NCI-H1417 (cell line): ENCODE results near the gene JARID2.
"Not testable (repeated sequence)": the region's sequence is repeated elsewhere in the genome, so short reads cannot be mapped to it uniquely, and the experiment has no call there.

Experiments
- DNase-seq, 3 experiments: peaks; one replicate each; lab custom pipeline; 2025; lab: John Stamatoyannopoulos, UW

JARID2 gene

DNA sequence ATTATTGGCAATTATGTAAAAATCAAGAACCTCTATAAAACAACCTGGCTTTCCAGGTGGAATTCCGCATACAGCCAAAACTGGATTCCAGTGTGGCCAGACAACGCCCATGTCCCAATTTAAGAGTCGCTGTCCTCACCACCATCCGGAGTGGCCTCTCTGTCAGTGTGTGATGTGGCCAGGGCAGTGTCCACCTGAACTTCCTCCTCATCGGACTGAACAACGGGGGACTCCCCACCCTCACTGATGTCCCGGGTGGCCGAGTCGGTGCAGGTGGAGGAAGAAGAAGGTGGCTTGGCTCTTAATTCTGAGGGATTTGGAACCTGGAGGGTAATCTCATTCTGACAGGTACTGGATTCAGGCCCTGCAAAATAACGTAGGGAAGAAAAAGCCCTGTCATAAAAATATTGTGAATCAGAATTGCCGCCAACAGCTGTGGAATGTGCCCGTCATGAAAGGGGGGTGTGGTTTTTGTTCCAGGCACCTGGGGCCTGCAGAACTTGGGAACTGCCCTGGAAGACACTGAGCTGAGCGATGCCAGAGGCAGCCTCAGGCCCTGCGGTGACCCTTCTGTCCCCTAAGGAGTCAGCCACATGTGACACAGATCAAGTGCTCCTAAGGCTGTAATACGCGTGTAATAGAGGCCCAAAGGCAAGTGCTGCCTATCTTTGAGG is 277.1 kb downstream of the JARID2 start:
- no peak for DNase-seq

DNA sequence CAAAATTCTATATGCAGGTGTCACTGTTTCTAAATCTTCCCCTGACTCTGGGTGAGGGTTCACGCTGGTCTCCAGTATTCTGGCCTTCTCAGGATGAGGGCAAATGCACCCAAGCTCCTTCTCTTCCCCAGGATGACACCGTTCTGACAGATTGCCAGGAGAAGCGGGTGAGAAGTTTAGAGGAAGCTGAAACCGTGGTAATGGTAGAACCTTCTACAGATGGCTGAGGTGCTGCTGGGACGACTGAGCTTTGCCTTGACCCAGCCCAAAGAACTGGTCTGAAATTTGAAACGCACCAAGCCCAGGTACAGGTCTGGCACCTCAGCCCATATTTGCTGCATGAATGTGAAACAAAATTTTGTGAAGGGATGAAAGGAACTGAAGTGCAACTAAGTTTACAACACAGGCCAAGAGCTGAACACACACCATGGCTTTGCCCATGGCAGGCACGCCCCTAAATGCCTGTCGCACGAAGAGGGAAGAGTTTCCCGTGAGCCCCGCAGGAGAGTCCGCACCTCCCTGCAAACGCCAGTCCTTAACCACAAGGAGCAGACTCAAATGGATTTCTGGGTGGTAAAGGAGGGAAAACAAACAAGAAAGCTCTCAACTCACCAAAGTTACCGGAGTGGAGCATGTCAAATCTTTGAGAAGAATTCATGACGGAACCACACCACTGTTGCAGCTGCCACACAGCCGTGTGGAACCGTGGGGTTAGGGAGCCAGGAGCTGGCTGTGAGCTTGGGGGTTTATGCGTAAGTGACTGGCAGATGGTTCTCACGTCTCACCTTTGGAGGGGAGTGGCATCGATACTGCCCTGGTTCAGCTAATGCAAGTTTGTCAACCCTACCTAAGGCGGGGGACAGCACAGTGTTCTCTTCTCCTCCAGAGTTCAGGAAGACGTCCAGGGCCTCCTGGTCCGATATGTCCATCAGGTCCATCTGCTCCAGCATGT is 278.1 kb downstream of the JARID2 start:
- no peak for DNase-seq

DNA sequence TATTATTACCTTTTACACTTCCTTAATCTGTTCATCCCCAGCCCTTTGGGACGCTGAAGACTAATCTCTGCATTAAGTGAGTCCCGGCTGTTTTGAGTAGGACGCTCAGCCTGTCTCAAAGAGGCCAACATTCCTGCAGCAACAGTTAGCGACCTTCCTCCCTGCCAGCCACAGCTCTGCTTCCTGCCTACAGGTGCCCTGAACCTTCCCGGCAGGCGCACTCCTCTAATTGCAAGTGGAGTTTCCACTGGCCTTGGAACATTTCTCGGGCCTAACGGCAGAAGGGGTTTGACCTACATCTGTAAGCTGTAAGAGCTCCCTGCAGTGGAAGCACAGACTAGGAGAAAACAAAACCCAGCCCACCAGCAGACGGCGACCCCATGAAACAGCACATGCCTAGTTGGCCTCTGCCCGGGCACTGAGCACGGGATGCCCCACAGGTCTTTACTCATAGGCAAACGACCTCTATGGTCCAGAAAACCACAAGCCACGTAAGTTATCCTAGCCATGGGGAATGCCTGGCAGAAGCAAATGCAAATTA is 279.1 kb downstream of the JARID2 start:
- DNase-seq = no peak

DNA sequence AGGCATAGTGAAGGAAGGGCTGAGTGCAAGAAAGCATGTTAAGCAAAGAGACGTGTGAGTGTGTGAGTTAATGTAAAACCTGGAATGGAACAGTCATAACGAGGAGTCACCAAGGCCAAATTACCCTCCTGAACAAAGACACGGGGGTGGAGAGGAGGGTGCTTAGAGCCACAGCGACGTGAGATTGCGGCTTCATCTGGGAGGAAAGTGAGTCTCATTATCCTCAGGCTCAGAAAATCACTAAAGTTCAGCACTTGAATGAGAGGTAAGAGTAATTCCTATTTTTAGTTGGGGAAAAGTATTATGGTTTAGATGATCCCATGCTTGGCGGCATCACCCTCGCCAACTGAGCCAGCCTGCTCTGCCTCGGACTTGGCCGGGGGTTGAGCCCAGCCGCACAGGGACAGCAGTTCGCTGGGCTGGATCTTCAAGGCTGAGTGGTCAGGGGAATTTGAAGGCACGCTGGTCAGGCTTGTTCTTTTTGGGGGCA is 280.4 kb downstream of the JARID2 start:
- no peak for DNase-seq

DNA sequence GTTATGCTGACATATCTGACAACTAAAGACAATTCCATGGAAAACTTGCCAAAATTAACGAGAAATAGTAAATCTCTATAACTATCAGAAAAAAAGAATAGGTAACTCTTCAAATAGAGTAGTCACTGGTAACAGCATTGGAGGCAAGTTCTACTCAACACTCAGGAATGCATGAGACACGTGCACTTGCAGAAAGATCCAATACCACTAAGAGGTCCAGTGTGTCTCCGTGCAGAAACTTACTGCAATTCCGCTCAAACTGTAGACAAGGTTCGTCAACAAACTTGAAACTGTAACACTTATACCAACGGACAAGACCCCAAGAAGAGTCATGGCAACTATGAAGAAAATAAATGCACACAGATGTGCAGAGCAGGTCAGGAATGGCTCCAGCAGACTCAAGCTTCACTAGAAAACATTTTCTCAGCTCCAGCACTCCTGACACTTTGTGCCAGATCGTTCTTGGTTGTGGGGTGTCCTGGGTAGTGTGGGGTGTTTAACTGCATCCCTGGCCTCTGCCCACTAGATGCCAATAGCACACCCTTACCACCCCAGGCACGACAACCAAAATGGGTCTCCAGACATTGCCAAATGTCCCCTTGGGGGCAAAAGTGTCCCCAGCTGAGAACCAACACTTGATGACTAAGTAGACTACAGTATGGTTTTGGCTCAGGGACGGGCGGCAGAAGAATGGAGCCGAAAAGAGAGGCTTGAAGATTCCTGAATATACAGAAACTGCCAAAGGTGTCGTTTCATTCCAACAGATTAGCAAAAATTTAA is 282.2 kb downstream of the JARID2 start:
- DNase-seq = no peak

DNA sequence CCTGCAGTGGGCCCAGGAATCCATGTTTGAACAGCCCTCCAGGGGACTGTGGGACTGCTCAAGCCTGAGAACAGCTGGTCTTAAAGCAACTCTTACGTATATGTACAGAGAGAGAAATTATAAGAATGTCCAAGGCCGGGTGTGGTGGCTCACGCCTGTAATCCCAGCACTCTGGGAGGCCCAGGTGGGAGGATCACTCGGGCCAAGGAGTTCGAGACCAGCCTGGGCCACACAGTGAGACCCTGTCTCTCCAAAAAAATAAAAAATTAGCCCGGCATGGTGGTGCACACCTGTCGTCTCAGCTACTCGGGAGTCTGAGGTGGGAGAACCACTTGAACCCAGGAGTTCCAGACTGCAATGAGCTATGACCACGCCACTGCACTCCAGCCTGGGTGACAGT is 283.0 kb downstream of the JARID2 start:
- DNase-seq = no peak

DNA sequence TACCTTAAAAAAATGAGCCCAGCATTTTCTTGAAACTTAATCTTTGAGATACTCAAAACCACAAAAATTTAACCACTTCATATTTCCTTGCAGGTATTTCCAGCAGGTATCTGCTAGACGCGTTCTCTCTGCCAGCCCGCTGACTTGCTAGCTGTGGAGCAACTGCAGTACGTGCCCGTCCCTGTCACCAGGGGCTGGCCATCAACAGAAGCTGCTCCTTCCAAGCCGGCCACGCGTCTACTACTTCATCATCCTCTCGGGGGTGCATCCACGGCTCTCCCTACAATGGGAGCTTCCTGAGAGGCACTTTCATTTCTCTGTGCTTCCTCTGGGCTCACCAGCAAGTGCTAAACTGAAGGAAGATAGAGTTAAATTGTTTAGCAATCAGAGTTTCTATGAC is 284.5 kb downstream of the JARID2 start:
- DNase-seq = no peak

DNA sequence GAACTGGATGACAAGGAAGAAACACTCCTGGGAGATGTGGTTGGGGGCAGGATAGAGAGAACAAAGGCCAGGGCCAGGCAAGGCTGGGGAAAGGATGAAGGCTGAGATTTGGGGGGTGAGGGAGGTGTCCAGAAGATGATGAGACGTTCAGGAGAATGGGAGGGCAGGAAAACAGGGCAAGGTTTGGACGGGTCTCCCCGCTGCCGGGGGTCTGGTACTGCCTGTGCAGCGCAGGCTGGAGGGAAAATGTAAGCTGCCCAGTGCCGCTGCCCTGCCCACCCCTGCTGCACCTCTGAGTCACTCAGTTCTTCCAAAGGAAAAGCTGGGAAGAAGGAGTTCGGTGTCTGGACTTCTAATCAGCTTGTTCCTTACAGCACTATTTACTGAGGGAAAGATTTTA is 286.1 kb downstream of the JARID2 start:
- DNase-seq = no peak

DNA sequence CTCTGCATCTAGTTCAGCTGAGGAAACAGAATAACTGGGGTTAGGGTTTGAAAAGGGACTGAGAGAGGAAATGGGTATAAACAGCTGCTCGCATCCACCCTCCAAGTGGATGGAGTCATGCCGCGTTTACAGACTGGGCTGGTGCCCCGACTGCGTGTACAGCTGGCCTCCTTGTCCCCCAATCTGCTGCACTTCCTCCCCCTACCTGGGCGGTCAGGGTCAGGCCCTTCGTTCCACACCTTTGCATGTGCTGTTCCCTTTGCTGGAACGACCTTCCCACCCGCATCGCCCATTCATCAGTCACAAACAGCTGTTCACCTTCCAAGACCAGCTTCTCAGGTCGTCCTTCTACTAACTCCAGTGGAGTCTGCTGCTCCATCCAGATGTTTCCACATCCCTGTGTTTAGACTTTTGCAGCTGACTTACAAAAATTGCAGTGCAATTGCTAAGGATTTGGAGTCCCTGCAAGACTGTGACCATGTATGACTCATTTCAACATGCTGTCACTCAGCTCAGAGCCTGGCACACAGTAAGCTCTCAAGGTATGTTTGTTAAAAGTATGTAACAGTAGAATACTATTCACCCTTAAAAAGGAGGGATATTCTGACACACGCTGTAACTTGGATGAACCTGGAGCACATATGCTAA is 287.6 kb downstream of the JARID2 start:
- DNase-seq = no peak

DNA sequence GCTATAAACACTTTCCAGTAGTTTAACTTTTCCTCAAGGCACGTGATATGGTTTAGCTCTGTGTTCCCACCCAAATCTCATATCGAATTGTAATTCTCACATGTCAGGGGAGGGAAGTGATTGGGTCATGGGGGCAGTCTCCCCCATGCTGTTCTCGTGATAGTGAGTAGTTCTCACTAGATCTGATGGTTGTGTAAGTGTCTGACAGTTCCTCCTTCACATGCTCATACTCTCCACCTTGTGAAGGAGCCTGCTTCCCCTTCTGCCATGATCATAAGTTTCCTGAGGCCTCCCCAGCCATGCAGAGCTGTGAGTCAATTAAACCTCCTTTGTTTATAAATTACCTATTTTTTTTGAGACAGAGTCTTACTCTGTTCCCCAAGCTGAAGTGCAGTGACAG is 289.1 kb downstream of the JARID2 start:
- DNase-seq = no peak

DNA sequence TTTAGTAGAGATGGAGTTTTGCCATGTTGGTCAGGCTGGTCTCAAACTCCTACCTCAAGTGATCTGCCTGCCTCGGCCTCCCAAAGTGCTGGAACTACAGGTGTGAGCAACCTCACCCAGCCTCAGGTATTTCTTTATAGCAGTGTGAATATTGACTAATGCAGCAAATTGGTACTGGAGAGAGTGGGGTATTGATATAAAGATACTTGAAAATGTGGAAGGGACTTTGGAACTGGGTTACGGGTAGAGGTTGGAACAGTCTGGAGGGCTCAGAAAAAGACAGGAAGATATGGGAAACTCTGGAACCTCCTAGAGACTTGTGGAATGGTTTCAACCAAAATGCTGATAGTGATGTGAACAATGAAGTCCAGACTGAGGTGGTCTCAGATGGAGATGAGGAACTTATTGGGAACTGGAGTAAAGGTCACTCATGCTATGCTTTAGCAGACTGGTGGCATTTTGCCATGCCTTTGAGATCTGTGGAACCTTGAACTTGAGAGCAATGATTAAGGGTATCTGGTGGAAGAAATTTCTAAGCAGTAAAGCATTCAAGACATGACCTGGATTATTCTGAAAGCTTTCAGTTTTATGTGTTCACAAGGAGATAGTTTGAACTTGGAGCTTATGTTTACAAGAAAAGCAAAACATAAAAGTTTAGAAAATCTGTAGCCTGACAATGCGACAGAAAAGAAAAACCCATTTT is 289.8 kb downstream of the JARID2 start:
- DNase-seq = no peak

DNA sequence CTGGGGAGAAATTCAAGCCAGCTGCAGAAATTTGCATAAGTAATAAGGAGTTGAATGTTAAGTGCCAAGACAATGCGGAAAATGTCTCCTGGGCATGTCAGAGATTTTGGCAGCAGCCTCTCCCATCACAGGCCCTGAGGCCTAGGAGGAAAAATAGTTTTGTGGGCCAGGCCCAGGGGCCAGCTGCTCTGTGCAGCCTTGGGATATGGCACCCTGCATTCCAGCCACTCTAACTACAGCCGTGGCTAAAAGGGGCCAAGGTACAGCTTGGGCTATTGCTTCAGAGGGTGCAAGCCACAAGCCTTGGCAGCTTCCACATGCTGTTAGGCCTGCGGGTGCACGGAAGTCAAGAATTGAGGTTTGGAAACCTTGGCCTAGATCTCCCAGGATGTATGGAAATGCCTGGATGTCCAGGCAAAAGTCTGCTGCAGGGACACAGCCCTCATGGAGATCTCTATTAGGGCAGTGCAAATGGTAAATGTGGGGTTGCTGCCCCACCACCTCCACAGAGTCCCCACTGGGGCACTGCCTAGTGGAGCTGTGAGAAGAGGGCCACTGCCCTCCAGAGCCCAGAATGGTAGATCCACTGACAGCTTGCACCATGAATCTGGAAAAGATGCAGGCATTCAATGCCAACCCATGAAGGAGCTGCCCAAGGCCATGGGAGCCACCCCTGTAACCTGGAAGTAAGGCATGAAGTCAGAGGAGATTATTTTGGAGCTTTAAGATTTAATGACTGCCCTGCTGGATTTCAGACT is 290.5 kb downstream of the JARID2 start:
- no peak for DNase-seq

DNA sequence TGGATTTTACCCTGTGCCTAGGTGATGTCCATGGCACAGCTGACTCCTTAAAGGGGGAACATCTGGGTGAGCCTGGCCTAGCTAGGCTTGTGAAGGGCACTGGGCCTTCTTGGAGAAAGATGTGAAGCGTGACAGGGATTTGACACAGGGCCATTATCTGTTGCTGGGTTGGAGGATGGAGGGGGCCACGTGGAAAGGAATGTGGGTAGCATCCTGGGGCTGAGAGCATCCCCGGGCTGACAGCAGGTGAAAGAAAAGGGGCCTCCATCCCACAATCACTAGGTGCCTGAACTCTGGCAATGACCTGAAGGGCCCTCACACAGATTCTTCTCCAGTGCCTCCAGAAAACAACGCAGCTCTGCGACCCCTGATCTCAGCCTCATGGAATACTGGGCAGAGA is 292.2 kb downstream of the JARID2 start:
- no peak for DNase-seq

DNA sequence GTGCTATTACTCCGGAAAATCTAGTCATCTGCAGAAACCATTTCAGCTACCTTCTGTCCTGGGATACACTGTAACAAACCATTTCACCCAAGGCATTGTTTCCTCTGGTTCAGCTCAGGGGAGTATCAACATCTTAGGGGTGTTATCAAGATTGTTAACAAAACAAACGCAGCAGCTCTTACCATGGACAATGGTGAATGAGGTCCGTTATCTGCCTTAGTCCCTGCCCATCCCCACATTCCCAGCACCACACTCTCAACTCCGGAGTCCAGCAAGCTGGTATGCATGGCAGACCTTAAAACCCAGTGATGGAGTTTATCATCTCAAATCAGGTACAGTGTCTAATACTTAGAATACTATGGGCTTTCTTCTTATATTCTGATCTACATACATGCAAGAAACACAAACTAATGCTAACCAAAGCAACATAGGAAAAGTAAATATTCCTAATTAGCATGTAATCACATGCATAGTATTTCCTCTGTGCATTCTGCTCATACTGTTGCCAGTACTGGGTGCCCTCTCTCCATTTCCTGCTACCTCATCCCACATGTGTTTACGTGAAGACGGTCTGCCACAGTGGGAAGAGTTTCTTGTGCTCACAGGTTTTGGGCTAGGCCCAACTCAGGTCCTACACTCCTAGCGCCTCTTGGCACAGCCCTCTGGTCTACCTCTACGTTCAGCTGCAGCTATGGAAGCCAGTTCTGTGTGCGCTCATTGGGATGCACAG is 293.1 kb downstream of the JARID2 start:
- DNase-seq = no peak

DNA sequence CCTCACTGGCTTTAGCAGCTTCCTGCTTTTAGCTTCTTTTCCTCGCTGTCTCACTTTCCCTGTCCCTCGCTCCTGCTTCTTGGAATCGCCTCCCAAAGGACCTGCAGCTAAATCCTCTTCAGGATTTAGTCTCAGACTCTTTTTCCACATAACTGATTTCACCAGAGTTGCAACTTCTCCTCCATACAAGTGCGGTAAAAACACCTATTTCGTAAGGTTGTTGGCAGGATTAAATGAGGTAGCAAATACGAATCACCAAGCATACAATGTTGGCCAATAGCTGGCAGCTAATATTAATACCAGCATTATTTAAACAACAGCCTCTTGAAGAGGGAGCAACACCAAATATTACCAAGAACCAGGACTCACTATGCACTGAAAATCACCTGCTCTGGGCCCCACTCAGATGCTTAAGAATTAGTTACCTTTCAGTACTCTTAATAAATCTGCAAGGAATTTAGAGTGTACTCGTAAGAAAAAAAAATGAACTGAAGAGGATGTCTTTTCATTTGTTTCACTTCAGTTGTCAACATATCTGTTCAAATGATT is 293.9 kb downstream of the JARID2 start:
- DNase-seq = no peak

DNA sequence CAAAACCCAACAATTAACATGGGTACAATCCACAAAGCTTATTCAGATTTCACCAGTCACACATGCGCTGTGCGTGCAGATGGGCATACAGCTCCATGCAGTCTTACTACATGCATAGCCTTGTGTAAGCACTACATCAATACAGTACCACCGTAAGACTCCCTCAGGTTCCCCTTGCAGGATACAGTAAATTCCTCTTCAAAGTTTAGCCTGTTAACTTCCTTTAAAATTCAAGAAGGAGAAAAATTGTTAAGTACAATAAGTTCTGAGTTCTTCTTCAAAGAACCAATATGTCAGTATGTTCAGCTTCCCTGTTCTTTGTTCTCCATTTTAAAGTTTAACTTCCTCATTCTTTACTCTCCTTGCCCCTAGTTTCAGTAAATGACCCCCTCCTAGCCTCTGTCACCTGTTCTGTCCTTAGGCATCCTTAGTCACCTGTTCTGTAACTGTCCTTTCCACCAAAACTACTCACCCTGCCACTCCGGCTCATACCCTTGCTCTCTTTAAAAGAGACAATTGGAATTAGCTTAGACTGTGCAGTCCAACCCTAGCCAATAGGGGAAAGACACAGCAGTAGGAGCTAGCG is 297.6 kb downstream of the JARID2 start:
- DNase-seq = not testable (repeated sequence)

DNA sequence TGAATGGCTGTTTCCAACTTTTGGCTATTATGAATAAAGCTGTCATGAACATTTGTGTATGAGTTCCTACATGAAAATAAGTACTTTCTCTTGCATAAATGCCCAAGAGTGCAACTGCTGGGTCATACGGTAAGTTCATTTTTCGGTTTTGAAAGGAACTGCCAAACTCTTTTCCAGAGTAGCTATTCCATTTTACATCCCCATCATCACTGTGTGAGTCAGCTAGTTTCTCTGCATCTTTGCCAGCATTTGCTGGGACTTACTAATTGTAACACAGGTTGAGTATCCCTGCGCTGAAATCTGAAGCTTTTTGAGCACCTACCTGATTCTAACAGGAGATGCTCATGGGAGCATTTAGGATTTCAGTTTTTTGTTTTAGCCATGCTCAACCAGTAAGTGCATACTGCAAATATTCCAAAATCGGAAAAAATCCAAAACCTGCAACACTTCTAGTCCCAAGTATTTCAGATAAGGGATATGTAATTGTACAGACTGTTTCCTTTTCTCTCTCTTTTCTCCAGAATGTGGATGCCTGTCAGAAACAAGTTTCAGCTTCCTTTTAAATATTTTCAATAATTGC is 298.5 kb downstream of the JARID2 start:
- no peak for DNase-seq

DNA sequence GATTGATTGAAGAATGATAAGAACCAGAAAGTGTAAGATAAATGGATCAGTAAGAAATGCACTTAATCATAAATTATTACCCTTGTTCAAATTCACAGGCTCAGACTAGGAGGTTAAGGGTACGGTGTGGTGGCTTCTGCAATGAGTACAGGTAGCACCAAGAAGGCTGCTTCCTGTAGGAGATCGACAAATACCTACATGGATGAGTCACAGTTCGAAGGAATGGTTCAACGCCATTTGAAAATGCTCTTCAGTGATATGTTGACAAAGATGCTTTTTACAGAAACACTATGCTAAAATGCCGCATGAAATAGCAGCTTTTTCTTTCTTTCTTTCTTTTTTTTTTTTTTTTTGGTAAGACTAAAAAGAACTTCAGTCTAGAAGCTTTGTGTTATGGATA is 300.7 kb downstream of the JARID2 start:
- no peak for DNase-seq

DNA sequence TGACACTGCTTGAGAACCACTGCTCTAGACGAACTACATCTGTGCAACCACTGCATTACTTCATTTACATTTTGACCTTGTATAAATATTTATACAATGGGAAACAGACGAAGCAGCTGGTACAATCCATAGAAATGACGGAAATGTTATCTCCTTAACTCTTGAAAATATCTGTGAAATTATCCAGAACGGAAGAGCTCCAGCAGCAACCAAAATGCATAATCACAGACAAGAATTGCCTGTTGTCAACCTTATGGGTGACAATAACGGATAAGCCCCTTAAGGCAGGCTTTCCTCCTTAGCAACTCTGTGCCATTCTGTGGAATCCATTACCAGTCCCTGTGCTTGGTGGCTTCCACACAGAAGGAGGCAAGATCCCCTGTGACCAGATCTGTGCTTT is 301.5 kb downstream of the JARID2 start:
- no peak for DNase-seq
